T-helper 2 cell treated with Interferon-gamma antibody and Interleukin-4, amounts not matched to agents 100 ng/mL and 5 ng/mL, for 36 hours (primary cell): Measurements from ENCODE around the gene GPR137. TPM values are rescaled to one million over a fixed set of nuclear protein-coding genes. Genes with fewer than 3 reads are reported as not detected.

Experiments used
- intact Hi-C: fragments of 100-400 bp; cut with micrococcal nuclease; formaldehyde crosslinking; loops from one replicate; pipeline ENCODE4 v1.15.1; 2023
- total RNA-seq: library from RNA; stranded (reverse); gene quantifications from 2 replicates; pipeline ENCODE4 v1.2.3, GENCODE V29; 2022

The GPR137 gene
- total RNA-seq, 1 donor from 2014 or later: 36.5 TPM

- intact Hi-C loops: loop anchor here (10.0 kb wide), 1 partner anchor 496 kb away; the partner anchor contains the start of gene RASGRP2
These were observed 37.1 kb upstream of the GPR137 start for GRCh38 chr11:64248578-64248977.

- intact Hi-C loops: loop anchor here (10.0 kb wide), 1 partner anchor 496 kb away; the partner anchor contains the start of gene RASGRP2
These were observed 36.6 kb upstream of the GPR137 start for GRCh38 chr11:64249038-64249437.

- intact Hi-C loops: loop anchor here (10.0 kb wide), 1 partner anchor 495 kb away; the partner anchor contains the start of gene RASGRP2
These were observed 35.9 kb upstream of the GPR137 start for GRCh38 chr11:64249563-64250414.

- intact Hi-C loops: loop anchor here (1.0 kb wide), 2 partner anchors 19 to 43 kb away; no protein-coding TSS in a partner anchor
These were observed 35.1 kb upstream of the GPR137 start for GRCh38 chr11:64250415-64251015.

- intact Hi-C loops: loop anchor here (1.0 kb wide), 2 partner anchors 18 to 44 kb away; no protein-coding TSS in a partner anchor
These were observed 34.5 kb upstream of the GPR137 start, which contains the start of gene PLCB3 for GRCh38 chr11:64251016-64251752. TSS of gene PLCB3 (plus strand) at chr11:64251530. CDS start at chr11:64251650, 120 bp downstream.

GRCh38 chr11:64251753-64252002 lies 34.0 kb upstream of the GPR137 start:
- intact Hi-C loops: loop anchor here (1.0 kb wide), 2 partner anchors 18 to 44 kb away; no protein-coding TSS in a partner anchor

- intact Hi-C loops: no loop called here
These were observed 33.4 kb upstream of the GPR137 start for GRCh38 chr11:64252003-64252872.

- intact Hi-C loops: no loop called here
These were observed 32.6 kb upstream of the GPR137 start for GRCh38 chr11:64253043-64253442.

GRCh38 chr11:64253481-64253880 lies 32.2 kb upstream of the GPR137 start:
- intact Hi-C loops: no loop called here

GRCh38 chr11:64254326-64254725 lies 31.3 kb upstream of the GPR137 start:
- intact Hi-C loops: no loop called here

GRCh38 chr11:64255135-64256128 lies 30.2 kb upstream of the GPR137 start:
- intact Hi-C loops: no loop called here

GRCh38 chr11:64256300-64256699 lies 29.3 kb upstream of the GPR137 start:
- intact Hi-C loops: no loop called here

GRCh38 chr11:64258356-64258755 lies 27.3 kb upstream of the GPR137 start:
- intact Hi-C loops: no loop called here

GRCh38 chr11:64258946-64259532 lies 26.6 kb upstream of the GPR137 start:
- intact Hi-C loops: no loop called here

- intact Hi-C loops: no loop called here
These were observed 26.0 kb upstream of the GPR137 start for GRCh38 chr11:64259533-64260067.

GRCh38 chr11:64260147-64260708 lies 25.4 kb upstream of the GPR137 start:
- intact Hi-C loops: no loop called here

GRCh38 chr11:64261556-64262080 lies 24.0 kb upstream of the GPR137 start:
- intact Hi-C loops: no loop called here

- intact Hi-C loops: no loop called here
These were observed 23.2 kb upstream of the GPR137 start for GRCh38 chr11:64262271-64263002.
